Astrocyte of the hippocampus (primary cell): Measurements from ENCODE around the gene TIRAP.

Experiments used
- DNase-seq: peaks from one replicate; pipeline ENCODE4 v3.0.0; 2011; ENCODE audit warnings: low read depth, low spot score

The TIRAP gene

GRCh38 chr11:126322996-126323395 lies 40.1 kb downstream of the TIRAP start:
- DNase-seq: no peak

DNA sequence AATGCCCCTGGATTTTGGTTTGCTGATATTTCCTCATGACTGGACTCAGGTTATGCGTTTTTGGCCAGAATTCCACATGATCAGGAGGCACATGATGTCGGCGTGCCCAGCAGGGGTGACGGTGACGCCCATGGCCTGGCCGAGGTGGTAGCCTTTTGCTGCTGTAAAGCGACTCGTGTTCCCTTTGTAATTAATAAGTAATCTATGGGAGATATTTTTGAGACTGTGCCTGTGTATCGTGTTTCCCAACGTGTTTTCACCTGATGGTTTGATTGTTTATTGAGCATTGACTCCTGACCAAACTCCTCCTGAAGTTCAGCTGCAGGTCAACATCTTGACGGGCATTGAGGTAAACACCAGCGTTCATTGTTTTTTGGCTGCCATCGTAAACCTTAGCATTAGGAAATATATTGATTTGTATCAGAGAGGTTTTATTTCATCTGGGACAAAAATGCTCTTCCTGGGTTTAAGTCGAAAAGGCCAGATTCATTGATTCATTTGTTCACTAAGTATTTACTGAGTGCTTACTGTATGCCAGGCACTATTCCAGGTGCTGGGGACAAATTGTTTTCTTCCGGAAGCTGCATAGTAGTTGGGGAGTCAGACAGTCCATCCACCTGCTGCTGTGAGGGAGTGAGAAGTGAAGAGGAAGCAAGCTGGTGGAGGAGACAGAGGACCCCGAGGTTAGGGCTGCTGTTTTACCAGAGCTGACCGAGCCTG lies 44.5 kb downstream of the TIRAP start:
- no peak for DNase-seq

- DNase-seq: no peak
Measured at GRCh38 chr11:126328001-126328390, 45.1 kb downstream of the TIRAP start.

- no peak for DNase-seq
Measured at GRCh38 chr11:126328444-126328843, 45.6 kb downstream of the TIRAP start.

DNA sequence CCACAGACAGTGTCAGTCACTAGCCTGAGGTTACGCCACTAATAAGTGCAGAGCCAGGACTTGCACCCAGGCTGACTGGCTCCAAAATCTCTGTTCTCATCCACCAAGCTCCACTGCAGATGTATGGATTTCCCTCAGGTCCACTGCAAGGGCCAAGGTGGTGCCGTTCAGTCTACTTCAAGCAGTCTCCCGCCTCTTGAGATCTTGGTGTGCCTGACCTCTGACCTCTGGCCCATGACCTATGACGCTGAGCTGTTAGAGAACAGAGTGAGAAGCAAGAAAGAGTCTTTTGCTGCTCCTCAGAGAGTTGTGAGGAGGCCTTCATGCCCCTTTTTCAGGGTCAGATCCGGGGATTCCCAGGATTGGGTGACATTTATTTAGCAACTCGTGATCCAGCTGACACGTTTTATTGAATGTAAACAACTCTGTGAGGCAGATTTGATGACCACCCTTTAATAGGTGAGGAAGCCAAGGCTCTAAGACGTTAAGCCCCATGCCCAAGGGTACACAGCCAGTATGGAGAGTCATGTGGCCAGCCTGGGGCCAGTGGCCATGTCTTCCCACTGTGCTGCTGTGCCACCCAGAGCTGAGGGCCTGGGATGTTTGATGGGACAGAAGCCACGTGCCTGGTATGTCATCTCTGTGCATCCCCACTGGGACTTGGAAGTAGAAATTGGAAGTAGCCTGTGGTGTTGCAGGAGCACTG lies 46.2 kb downstream of the TIRAP start:
- DNase-seq: no peak

- DNase-seq: no peak
Measured at GRCh38 chr11:126329644-126330211, 46.8 kb downstream of the TIRAP start.

DNA sequence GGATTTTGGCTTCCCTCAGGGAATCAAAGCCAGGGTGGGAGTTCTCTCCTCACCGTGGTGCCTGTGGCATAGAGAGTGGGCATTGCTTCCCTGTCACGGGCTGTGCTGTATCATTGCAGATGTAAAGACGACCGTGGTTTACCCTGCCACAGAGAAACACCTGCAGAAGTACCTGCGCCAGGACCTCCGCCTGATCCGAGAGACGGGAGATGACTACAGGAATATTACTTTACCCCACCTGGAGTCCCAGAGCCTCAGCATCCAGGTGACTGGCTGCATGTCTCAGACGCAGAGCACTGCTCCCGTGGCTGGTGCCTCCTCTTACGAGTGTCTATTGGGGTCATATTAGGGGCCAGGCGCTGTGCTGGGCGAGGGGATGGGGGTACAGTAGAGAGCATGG lies 48.4 kb downstream of the TIRAP start:
- DNase-seq: no peak

GRCh38 chr11:126332221-126332711 lies 49.4 kb downstream of the TIRAP start:
- DNase-seq: peak; percentile 70

GRCh38 chr11:126333142-126333541 lies 50.2 kb downstream of the TIRAP start:
- no peak for DNase-seq

- DNase-seq: peak; percentile 33
Measured at GRCh38 chr11:126334659-126335462, 52.0 kb downstream of the TIRAP start.

DNA sequence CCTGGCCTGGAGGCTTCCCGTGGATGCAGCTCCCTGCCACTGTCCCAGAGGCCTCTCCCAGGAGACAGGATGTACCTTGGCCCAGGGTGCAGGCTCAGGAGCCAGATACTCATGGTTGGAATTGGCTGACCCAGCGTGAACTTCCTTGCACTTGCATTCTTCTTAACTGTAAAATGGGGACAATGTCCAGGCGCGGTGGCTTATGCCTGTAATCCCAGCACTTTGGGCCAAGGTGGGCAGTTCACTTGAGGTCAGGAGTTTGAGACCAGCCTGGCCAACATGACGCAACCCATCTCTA lies 52.5 kb downstream of the TIRAP start:
- no peak for DNase-seq

DNA sequence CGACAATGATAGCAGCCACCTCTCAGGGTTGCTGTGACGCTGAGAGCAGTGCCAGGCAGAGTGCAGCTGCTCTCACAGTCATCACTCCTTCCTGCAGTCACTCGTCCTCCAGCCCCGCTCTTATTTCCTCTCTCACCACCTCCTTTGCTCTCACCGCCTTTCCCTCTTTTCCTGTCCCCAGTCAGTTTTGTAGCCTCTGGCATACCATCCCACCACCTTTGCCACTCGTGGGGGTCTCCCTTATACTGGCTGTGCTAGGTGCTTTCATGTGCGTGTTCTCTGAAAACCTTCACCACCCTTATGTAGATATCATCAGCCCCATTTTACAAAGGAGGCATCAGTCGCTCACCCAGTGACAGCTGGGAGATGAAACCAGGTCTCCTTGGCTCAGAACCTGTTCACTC lies 53.2 kb downstream of the TIRAP start:
- DNase-seq: no peak

- no peak for DNase-seq
Measured at GRCh38 chr11:126336671-126337101, 53.8 kb downstream of the TIRAP start.

- DNase-seq: no peak
Measured at GRCh38 chr11:126337126-126337473, 54.2 kb downstream of the TIRAP start.

GRCh38 chr11:126337474-126338241 lies 54.8 kb downstream of the TIRAP start:
- no peak for DNase-seq

DNA sequence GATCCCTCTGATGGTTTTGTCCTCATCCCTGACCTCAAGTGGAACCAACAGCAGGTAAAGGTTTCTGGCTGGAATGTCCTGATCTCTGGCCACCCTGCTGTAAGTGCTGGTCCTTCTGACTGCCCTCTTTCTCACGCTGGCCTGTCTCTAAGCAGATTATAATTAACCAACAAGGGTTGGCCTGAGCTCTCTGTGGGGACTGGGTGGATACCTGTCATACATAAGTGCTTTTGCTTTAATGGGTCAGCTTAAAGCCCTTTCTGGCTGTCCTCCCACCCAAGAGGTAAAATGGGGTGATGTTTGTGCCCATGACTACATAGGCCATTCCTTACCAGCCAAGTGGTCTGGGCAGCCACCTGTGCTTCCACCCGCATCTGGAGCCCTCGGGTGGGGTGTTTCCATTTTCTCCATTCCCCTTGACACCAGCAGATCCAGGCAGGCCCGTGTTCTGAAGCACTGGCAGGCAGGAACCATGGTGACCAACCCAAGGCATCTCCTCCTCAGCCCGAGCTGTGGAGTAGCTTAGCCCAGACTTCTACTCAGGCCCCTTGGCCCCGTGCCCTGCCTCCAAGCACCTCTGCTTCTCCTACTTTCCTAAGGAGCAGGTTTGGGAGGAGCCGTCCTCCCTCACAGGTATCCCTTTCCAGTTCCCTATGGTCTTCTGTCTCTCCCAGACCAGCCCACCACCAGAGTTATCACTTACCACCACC lies 55.6 kb downstream of the TIRAP start:
- DNase-seq: no peak

DNA sequence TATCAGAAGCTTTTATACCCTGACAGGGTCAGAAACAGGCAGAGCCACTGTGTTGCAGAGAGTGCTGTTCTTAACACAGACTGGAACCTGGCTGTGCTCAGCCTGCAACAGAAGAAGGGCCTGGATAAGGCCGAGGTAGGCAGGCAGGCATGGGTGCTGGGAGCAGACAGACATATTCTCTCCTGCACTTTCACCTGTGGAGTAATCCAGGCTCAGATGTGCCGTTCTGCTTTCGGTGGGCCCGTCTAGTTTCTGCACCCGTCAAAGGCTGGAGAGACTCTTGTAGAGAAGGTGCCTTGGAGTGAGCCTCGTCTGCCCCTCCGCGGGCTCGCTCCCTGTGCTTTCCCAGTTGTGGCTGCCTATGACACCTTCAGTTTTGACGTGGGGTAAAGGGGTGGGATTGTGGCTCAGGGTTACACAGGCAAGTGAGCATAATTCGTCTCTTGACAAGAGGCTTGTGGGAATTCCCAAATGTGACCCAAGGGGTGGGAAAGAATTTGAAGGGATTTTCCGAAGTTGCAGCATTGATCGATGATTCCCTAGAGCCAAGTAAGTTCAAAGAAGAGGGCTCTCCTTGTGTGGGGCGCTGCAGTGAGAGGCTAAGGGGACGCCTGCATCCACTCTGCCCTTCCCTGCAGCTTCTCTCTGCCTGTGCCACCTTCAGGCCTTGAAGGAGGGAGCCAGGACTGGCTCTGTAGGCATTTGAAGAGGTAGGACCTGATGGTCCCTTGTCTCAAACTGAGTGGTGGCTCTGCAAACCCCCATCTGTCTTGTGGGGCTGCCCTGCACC lies 56.4 kb downstream of the TIRAP start:
- peak; percentile 27 for DNase-seq

DNA sequence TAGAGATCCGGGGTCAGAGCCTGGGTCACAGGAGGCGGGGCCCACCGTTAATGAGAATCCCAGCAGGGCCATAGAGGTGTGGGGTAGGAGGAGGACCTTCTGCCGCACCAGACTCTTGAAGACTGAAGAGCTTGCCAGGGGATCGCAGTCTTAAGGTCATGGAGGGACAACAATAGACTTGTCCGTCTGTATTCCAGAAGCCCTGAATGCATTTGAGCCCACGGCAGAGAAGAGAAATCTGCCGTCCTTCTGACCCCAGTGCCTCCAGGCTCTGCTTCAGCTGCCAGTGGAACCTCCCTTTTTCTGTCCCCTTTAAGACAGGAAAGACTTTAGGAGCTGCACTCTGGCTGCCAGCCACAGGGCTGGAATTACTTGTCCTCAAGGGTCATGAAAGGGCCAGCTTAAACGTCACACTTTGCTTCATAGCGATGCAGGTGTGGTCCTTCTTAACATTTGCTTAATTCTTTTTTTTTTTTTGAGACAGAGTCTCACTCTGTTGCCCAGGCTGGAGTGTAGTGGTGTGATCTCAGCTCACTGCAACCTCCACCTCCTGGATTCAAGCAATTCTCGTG lies 57.1 kb downstream of the TIRAP start:
- DNase-seq: peak; percentile 23

GRCh38 chr11:126340960-126341606 lies 58.2 kb downstream of the TIRAP start:
- DNase-seq: no peak
